Lower leg skin (tissue), 4 donors: ENCODE measurements around the gene RPL13. TPM values are rescaled to one million over a fixed set of nuclear protein-coding genes. Genes with fewer than 3 reads are reported as not detected.

ENCODE experiments used
- DNase-seq, 2 donors: peaks; one replicate each; pipeline ENCODE4 v3.0.0-alpha.2; 2019; ENCODE audit warnings: low spot score in 2 of 2
- H3K4me3 ChIP-seq: fragments of 200-600 bp; sonication (generic); 2 replicates; pipeline ENCODE4 v1.5.1; 2017; ENCODE audit warnings: mild to moderate bottlenecking, low read depth; ENCODE audit not compliant: poor library complexity, severe bottlenecking
- CTCF ChIP-seq, 3 donors: fragments of 450-650 bp; IDR thresholded peaks; one replicate each; pipeline ENCODE4 v1.5.1; 2016; ENCODE audit warnings: antibody characterized with exemption in 3 of 3, mild to moderate bottlenecking in 3 of 3, moderate library complexity in 2 of 3
- POLR2A ChIP-seq, 2 donors: fragments of 450-650 bp; IDR thresholded peaks; one replicate each; pipeline ENCODE4 v1.6.1; 2016 to 2017; ENCODE audit warnings: antibody characterized with exemption in 2 of 2, mild to moderate bottlenecking in 1 of 2, moderate library complexity in 1 of 2
- WGBS, 2 donors: methylation state at CpG; one replicate each; pipeline ENCODE4 v1.1.5; 2018; 5-methylcytosine and 5-hydroxymethylcytosine counted together
- intact Hi-C: fragments of 100-400 bp; cut with DNase I; formaldehyde crosslinking; loops from one replicate; pipeline ENCODE4 v1.15.0; 2023; ENCODE audit warnings: low total_unique reads
- total RNA-seq, 4 donors: library from RNA; depleted of rRNA; stranded (reverse); fragments of >200 nt; gene quantifications; one replicate each; pipeline ENCODE4 v1.1.0, GENCODE V29; 2016

RPL13 gene
- total RNA-seq, 4 donors from 2014 or later, result 8,523 to 25,229 (median 9,742) TPM

- no peak overlapping the region for H3K4me3 ChIP-seq
- intact Hi-C loops, result no loop called here
- 89 to 95% methylated on average over 16 to 21 of the region's 21 CpGs for WGBS, 2 donors
- TF ChIP-seq CTCF (IDR thresholded peaks at IDR 0.05), result no peak
- TF ChIP-seq POLR2A (IDR thresholded peaks at IDR 0.05), result no peak
- DNase-seq, result no peak
Measured at GRCh38 chr16:89541792-89542191, 18.7 kb upstream of the RPL13 start.

GRCh38 chr16:89544113-89544512 is 16.4 kb upstream of the RPL13 start:
- no peak for TF ChIP-seq POLR2A (IDR thresholded peaks at IDR 0.05)
- no peak for TF ChIP-seq CTCF (IDR thresholded peaks at IDR 0.05)
- DNase-seq, result no peak
- 87 to 92% methylated on average over 11 of the region's 11 CpGs for WGBS, 2 donors
- intact Hi-C loops, result no loop called here
- H3K4me3 ChIP-seq, result no peak overlapping the region

- no peak for DNase-seq
- WGBS, 2 donors, result 92 to 93% methylated on average over 13 of the region's 13 CpGs
- intact Hi-C loops, result no loop called here
- no peak overlapping the region for H3K4me3 ChIP-seq
- TF ChIP-seq CTCF (IDR thresholded peaks at IDR 0.05) (no peak), POLR2A (IDR thresholded peaks at IDR 0.05) (no peak)
Measured at GRCh38 chr16:89544713-89545043, 15.8 kb upstream of the RPL13 start.

- intact Hi-C loops, result no loop called here
- TF ChIP-seq CTCF (IDR thresholded peaks at IDR 0.05), result no peak
- TF ChIP-seq POLR2A (IDR thresholded peaks at IDR 0.05), result no peak
- no peak overlapping the region for H3K4me3 ChIP-seq
- 91 to 92% methylated on average over 15 to 17 of the region's 17 CpGs for WGBS, 2 donors
- no peak for DNase-seq
Measured at GRCh38 chr16:89545044-89545830, 15.2 kb upstream of the RPL13 start.

GRCh38 chr16:89545831-89546574 is 14.5 kb upstream of the RPL13 start:
- TF ChIP-seq POLR2A (IDR thresholded peaks at IDR 0.05) (no peak), CTCF (IDR thresholded peaks at IDR 0.05) (no peak)
- no peak overlapping the region for H3K4me3 ChIP-seq
- no peak for DNase-seq
- intact Hi-C loops, result no loop called here
- 92 to 95% methylated on average over 25 to 26 of the region's 26 CpGs for WGBS, 2 donors
